Astrocyte of the spinal cord (primary cell): ENCODE measurements around the gene INTS14.

Experiments used
- DNase-seq: peaks from one replicate; pipeline ENCODE4 v3.0.0; 2011; ENCODE audit warnings: low read depth, low spot score
- H3K4me3 ChIP-seq: 2 replicates; pipeline ENCODE4 v1.5.1; 2011; ENCODE audit warnings: low read depth, mild to moderate bottlenecking, low read length, moderate library complexity
- in situ Hi-C: cut with HindIII; loops from 2 replicates; pipeline ENCODE4 v1.10.0; 2017; ENCODE audit warnings: low sequenced_read_pairs
- TF ChIP-seq, protein P1 (sequence below): IDR thresholded peaks from 2 replicates; pipeline ENCODE4 v1.5.1; 2012; ENCODE audit warnings: low read depth, mild to moderate bottlenecking, low read length, inconsistent platforms

Gene INTS14

DNA sequence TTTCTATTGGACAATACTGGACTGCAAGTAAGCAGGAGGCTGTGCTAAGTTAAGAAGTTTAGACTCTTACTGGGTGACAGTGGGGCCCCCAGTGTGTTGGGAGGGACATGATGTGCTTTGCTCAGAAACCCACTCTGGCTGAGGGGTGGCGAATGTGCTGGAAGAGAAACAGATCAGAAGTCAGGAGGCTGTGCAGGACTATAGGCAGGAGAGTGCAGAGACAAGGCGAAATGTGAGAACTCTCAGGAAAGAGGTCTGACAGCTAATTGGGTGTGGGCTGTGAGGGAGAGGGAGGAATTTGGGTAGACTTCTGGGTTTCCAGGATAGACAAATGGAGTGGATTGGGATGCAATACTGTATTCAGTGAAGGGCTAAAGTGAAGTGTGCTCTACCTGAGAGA lies 22.8 kb upstream of the INTS14 start:
- in situ Hi-C loops = no loop called here
- no peak for DNase-seq
- TF ChIP-seq, protein P1, sequence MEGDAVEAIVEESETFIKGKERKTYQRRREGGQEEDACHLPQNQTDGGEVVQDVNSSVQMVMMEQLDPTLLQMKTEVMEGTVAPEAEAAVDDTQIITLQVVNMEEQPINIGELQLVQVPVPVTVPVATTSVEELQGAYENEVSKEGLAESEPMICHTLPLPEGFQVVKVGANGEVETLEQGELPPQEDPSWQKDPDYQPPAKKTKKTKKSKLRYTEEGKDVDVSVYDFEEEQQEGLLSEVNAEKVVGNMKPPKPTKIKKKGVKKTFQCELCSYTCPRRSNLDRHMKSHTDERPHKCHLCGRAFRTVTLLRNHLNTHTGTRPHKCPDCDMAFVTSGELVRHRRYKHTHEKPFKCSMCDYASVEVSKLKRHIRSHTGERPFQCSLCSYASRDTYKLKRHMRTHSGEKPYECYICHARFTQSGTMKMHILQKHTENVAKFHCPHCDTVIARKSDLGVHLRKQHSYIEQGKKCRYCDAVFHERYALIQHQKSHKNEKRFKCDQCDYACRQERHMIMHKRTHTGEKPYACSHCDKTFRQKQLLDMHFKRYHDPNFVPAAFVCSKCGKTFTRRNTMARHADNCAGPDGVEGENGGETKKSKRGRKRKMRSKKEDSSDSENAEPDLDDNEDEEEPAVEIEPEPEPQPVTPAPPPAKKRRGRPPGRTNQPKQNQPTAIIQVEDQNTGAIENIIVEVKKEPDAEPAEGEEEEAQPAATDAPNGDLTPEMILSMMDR = no peak

DNA sequence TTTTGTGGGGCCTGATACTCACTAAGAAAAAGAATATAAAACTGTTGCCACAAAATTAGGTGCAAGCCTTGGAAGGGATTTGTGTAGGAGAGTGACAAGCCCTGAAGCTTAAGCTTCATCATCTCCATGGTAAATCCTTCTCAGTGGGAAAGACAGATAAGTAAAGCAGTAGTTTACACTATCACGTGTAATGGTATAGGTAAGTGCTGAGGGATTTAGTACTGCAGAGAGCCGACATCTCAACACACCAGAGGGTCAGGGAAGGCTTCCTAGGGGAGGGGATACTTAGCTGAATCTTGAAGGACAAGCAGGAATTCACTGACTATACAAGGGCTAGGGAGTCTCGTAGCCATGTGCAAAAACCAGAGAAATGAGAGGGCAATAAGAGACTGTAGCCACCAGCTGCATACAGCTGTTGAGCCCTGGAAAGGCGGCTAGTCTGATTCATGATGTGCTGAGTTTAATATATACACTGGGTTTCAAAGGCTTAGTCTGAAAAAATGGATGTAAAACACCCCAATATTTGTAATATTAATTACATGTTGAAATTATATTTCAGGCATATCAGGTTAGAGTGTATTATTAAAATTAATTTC lies 21.9 kb upstream of the INTS14 start:
- no peak overlapping the region for H3K4me3 ChIP-seq
- TF ChIP-seq, protein P1 = no peak
- DNase-seq = no peak
- in situ Hi-C loops = no loop called here

More for the DNA sequence above, 22.8 kb upstream of the INTS14 start:
- no peak overlapping the region for H3K4me3 ChIP-seq

- DNase-seq = no peak
- no peak overlapping the region for H3K4me3 ChIP-seq
- in situ Hi-C loops = no loop called here
- TF ChIP-seq, protein P1 = no peak
Measured at GRCh38 chr15:65631503-65631902, 20.6 kb upstream of the INTS14 start.

DNA sequence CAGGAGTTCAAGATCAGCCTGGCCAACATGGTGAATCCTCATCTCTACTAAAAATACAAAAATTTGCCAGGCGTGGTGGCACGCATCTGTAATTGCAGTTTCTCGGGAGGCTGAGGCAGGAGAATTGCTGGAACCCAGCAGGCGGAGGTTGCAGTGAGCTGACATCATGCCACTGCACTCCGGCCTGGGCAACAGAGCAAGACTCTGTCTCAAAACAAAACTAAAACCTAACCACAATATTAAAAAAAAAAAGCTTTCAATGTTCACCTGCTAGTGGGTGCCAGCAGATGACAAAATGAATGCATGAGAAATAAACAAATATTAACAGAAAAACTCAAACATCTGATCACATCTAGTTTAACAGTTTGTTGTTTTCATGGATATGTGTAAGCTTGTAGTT lies 19.8 kb upstream of the INTS14 start:
- TF ChIP-seq, protein P1 = no peak
- H3K4me3 ChIP-seq = no peak overlapping the region
- in situ Hi-C loops = no loop called here
- DNase-seq = no peak

DNA sequence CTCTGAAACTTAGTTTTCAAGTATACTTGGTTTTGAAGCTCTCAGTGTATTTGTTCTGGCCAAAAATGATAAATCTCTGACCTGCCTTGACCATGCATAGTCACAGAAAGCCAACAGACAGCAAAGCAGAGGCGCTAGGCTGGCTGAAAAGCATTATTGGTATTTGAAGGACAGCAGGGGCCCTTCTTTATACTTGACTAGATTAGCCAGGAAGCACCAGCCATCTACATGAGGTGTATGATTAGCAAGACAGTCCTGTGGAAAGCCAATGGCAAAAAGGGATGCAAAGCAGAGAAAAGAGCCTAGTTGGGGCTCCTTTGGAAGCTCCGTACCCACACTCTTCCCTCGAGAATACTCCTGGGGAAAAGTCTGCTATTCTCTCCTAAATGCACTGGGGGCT lies 18.6 kb upstream of the INTS14 start:
- H3K4me3 ChIP-seq = no peak overlapping the region
- TF ChIP-seq, protein P1 = no peak
- in situ Hi-C loops = no loop called here
- DNase-seq = no peak

- TF ChIP-seq, protein P1 = no peak
- in situ Hi-C loops = no loop called here
- H3K4me3 ChIP-seq = no peak overlapping the region
- no peak for DNase-seq
Measured at GRCh38 chr15:65626856-65627255, 15.9 kb upstream of the INTS14 start.
